ENCODE results near the gene PKN1. TPM values are rescaled to one million over a fixed set of nuclear protein-coding genes. Genes with fewer than 3 reads are reported as not detected.

The PKN1 gene
- total and polyA plus RNA-seq, 5 experiments from 2014 or later, result 45.5 to 200 (median 96.6) TPM

DNA sequence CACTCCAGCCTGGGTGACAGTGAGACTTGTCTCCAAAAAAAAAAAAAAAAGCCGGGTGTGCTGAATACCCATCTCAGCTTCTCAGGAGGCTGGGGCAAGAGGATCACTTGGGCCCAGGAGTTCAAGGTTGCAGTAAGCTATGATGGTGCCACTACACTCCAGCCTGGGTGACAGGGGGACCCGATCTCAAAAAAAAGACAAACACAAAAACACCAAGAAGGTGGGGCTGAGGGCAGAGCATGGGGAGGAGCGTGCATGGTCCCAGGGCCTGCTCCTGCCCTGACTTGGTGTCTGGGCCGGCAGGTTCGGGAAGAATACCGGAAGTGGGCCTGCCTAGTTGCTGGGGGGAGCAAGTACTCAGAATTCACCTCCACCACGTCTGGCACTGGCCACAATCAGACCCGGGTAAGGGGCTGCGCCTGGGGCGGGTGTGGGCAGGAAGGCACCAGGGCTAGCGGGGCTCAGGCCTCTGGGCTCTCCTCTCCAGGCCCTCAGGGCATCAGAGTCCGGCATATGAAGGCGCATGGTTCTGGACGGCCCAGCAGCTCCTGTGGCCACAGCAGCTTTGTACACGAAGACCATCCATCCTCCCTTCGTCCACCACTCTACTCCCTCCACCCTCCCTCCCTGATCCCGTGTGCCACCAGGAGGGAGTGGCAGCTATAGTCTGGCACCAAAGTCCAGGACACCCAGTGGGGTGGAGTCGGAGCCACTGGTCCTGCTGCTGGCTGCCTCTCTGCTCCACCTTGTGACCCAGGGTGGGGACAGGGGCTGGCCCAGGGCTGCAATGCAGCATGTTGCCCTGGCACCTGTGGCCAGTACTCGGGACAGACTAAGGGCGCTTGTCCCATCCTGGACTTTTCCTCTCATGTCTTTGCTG is 25.3 kb upstream of the PKN1 start:
- Mint-ChIP-seq H3K27ac (peak overlapping the region in 8 of 10 donors; percentile 32 to 90 (median 70)), H3K4me1 (peaks cover 8 to 44% (median 29%) of the 10 kb centered on the region in 4 donors), H3K27me3 (no peaks in the 10 kb centered on the region), H3K4me3 (peak overlapping the region in 3 of 10 donors; percentile 14 to 69 (median 55)), H3K36me3 (peaks cover 0 to 92% (median 19%) of the 10 kb centered on the region in 3 donors), H3K9me3 (peaks cover 0 to 2% (median 0%) of the 10 kb centered on the region in 9 donors)
- DNase-seq (peak in 4 of 10 donors; percentile 16 to 61 (median 24)), ATAC-seq (no peak)
- POLR2A ChIA-PET, result interaction anchor here (0.7 to 8.1 kb wide), 5 partner anchors 26 to 271 kb away, joined by 3 to 115 read pairs (median 10); partner anchors contain the start of genes ADGRE5 and ASF1B

DNA sequence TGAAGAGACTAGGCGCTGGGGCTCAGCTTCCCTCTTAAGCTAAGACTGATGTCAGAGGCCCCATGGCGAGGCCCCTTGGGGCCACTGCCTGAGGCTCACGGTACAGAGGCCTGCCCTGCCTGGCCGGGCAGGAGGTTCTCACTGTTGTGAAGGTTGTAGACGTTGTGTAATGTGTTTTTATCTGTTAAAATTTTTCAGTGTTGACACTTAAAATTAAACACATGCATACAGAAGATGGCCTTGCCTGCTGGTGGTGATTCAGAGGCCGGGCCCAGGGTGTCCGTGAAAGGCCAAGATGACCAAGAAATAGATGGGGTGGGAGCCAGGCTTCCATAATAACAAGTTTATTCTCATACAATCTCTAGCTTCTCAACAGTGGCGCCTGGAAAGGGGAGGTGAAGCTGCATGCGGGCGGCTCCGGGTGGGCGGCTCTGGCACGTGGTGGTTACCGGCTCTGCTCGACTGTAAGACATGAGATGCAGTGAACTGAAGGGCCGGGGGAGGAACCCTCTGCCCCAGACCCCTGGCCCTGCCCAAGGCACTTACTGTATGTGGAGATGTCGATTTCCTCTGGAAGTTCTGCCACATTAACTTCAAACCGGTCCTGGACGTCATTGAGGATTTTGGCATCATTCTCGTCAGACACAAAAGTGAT is 24.5 kb upstream of the PKN1 start:
- DNase-seq (peak in 1 of 10 donors; percentile 30), ATAC-seq (no peak)
- H3K27me3 Mint-ChIP-seq, result no peaks in the 10 kb centered on the region
- peak overlapping the region in 9 of 10 donors; percentile 8 to 88 (median 65) for H3K27ac Mint-ChIP-seq
- peaks cover 0 to 2% (median 0%) of the 10 kb centered on the region in 9 donors for H3K9me3 Mint-ChIP-seq
- peak overlapping the region in 3 of 10 donors; percentile 26 to 69 (median 55) for H3K4me3 Mint-ChIP-seq
- H3K4me1 Mint-ChIP-seq, result peaks cover 15 to 52% (median 36%) of the 10 kb centered on the region in 4 donors
- POLR2A ChIA-PET, result interaction anchor here (8.1 kb wide), 1 partner anchor 27 kb away, joined by 100 read pairs; the partner anchor contains the start of gene ADGRE5
- H3K36me3 Mint-ChIP-seq, result peaks cover 0 to 92% (median 19%) of the 10 kb centered on the region in 3 donors

DNA sequence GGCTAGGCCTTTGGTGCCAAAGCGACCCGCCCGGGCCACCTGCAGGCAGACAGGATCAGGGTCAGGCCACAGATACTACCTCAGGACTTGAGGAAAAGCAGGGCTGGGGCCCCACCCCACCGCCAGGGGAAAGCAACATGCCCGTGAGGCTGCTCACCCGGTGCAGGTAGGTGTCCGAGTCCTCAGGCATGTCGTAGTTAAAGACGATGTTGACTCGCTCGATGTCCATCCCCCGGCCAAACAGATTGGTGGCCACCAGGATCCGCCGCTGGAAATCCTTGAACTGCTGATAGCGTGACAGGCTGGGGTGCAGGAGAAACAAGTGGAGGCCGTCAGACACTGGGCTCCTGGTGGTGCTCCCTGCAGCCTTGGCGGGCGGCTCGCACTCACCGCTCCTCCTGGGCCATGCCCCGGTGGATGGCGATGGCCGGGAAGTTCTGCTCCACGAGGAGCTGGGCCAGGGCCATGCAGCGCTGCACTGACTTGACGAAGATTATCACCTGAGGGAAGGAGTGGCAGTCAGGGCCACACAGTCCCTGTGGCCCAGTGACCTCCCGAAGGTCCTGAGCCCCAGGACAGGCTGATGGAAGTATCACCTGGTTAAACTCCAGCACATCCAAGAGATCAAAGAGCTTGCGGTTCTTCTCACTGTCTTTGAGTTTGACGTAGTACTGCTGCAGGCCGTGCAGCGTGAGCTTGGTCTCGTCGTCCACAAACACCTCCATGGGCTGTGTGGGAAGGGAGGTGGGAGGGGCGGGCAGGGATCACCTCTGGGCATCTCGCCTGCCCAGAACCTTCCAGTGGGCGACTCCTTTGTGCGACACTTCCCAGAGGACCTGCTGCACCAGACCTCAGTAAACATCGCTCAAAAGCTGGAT is 23.7 kb upstream of the PKN1 start:
- peaks cover 0 to 90% (median 15%) of the 10 kb centered on the region in 3 donors for H3K36me3 Mint-ChIP-seq
- peak overlapping the region in 2 of 10 donors; percentile 28 to 64 for H3K4me3 Mint-ChIP-seq
- POLR2A ChIA-PET, result interaction anchor here (0.6 to 8.1 kb wide), 7 partner anchors 11 to 48 kb away, joined by 3 to 100 read pairs (median 5); partner anchors contain the start of genes ADGRE5 and DDX39A
- no peak for ATAC-seq
- no peaks in the 10 kb centered on the region for H3K27me3 Mint-ChIP-seq
- DNase-seq, result peak in 1 of 10 donors; percentile 25
- peak overlapping the region in 8 of 10 donors; percentile 53 to 93 (median 68) for H3K27ac Mint-ChIP-seq
- H3K9me3 Mint-ChIP-seq, result peaks cover 0 to 2% (median 0%) of the 10 kb centered on the region in 9 donors
- peaks cover 14 to 53% (median 41%) of the 10 kb centered on the region in 4 donors for H3K4me1 Mint-ChIP-seq

DNA sequence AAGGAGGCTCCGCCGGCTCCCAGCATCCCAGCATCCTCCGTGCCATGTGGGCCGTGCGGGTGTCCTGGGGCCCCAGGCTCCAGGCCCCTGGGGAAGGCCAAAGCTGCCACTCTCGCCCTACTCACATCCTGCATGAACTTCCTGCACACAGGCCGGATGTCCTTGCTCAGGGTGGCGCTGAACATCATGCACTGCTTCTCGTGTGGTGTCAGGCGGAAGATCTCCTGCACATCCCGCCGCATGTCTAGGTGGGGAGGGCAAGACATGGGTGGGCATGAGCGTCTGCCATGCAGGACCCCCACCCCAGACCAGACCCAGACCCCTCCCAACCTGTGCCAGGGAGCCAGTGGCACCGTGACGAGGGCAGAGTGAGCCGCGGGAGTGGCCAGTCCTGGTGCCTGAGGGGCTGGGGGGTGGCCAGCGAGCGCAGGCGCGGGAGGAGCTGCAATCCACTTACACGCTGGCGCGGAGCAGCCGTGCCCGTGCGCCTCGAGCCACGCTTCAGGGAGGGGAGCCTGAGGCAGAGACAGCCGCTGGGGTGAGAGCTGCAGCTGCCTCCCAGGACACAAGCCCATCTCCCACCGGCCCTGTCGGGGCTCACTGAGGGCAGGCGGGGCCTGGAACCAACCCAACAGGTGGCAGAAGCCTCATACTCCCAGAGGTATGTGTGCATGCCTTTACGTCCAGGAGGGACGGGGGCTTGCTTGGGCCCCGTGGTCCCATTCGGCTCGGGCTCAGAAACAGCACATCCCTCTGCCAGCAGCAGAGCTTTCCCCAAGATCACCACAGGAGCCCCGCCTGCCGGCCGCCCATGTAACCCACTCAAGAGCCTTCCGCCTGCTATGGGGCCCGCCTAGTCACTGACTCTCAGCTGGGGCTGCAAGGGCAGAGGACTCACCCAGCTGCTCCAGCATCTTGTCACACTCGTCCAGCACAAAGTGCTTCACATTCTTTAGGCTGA is 22.7 kb upstream of the PKN1 start:
- H3K4me3 Mint-ChIP-seq, result peak overlapping the region in 7 of 10 donors; percentile 11 to 77 (median 36)
- H3K9me3 Mint-ChIP-seq, result peaks cover 0 to 2% (median 0%) of the 10 kb centered on the region in 9 donors
- DNase-seq (peak in 4 of 10 donors; percentile 20 to 70 (median 36)), ATAC-seq (no peak)
- H3K36me3 Mint-ChIP-seq, result peaks cover 0 to 86% (median 15%) of the 10 kb centered on the region in 3 donors
- H3K27ac Mint-ChIP-seq, result peak overlapping the region in 7 of 10 donors; percentile 38 to 93 (median 83)
- POLR2A ChIA-PET, result interaction anchor here (0.6 to 8.1 kb wide), 11 partner anchors 10 to 242 kb away, joined by 3 to 100 read pairs (median 5); partner anchors contain the start of genes ADGRE5 and DDX39A
- no peaks in the 10 kb centered on the region for H3K27me3 Mint-ChIP-seq
- H3K4me1 Mint-ChIP-seq, result peaks cover 19 to 57% (median 47%) of the 10 kb centered on the region in 4 donors

DNA sequence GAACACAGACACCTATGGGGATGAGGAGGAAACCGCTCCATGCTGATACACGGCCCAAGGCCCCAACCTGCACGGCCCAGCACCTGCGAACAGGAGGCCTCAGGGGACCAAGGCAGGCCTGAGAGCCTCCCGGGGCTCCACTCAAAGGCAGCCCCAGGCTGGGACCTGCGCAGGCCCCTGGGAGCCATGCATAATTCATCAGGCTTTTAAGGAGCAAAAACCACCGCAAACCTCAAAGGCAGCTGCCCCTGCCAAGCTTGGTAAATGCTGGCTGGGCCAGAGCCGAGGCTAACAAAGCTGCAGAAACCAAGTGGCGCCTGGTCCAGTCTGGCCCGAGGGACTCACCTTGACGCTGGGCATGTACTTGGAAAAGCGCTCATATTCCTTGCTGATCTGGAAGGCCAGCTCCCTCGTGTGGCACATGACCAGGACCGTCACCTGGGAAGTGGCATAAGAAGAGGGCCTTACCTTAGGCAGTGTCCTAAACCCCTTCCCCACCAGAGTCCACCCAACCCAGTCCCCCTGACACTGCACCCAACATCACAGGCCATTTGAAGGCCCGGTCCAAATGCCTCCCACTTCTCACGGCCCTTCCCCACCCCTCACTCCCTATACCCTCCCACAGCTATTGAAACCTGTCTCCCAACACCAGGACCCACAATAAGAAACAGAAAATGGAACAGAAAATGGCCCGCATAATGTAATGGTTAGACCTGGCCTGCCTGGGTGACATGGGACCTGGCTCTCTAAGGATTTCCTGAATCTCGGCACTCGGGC is 21.8 kb upstream of the PKN1 start:
- peak overlapping the region in 9 of 10 donors; percentile 36 to 88 (median 75) for H3K27ac Mint-ChIP-seq
- H3K4me3 Mint-ChIP-seq, result peak overlapping the region in 3 of 10 donors; percentile 9 to 48 (median 12)
- POLR2A ChIA-PET, result interaction anchor here (0.6 to 8.1 kb wide), 8 partner anchors 9 to 243 kb away, joined by 3 to 100 read pairs (median 4); partner anchors contain the start of genes ADGRE5 and DDX39A
- H3K36me3 Mint-ChIP-seq, result peaks cover 0 to 86% (median 15%) of the 10 kb centered on the region in 3 donors
- ATAC-seq (no peak), DNase-seq (no peak)
- H3K4me1 Mint-ChIP-seq, result peaks cover 24 to 62% (median 53%) of the 10 kb centered on the region in 4 donors
- no peaks in the 10 kb centered on the region for H3K27me3 Mint-ChIP-seq
- no peaks in the 10 kb centered on the region for H3K9me3 Mint-ChIP-seq

DNA sequence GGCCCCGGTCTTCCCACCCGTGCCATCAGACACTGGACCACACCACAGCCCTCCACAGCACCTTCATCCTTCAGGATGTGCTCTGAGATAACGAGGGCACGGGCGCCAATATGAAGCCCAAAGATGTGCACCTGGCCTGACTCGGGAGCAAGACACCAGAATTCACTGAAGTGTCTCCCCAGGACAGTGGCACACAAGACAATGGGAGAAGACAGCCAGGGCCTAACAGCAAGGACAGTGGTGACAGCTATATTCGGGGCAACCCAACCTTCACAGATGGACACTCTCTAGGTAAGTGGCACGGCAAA is 21.2 kb upstream of the PKN1 start:
- H3K9me3 Mint-ChIP-seq, result no peaks in the 10 kb centered on the region
- peak overlapping the region in 7 of 10 donors; percentile 36 to 84 (median 73) for H3K27ac Mint-ChIP-seq
- H3K4me1 Mint-ChIP-seq, result peaks cover 26 to 64% (median 54%) of the 10 kb centered on the region in 4 donors
- ATAC-seq (no peak), DNase-seq (no peak)
- H3K27me3 Mint-ChIP-seq, result no peaks in the 10 kb centered on the region
- H3K36me3 Mint-ChIP-seq, result peaks cover 0 to 85% (median 15%) of the 10 kb centered on the region in 3 donors
- POLR2A ChIA-PET, result interaction anchor here (0.6 to 8.1 kb wide), 4 partner anchors 8 to 109 kb away, joined by 3 to 100 read pairs (median 7); partner anchors contain the start of genes ADGRE5 and DDX39A
- peak overlapping the region in 3 of 10 donors; percentile 7 to 48 (median 24) for H3K4me3 Mint-ChIP-seq

DNA sequence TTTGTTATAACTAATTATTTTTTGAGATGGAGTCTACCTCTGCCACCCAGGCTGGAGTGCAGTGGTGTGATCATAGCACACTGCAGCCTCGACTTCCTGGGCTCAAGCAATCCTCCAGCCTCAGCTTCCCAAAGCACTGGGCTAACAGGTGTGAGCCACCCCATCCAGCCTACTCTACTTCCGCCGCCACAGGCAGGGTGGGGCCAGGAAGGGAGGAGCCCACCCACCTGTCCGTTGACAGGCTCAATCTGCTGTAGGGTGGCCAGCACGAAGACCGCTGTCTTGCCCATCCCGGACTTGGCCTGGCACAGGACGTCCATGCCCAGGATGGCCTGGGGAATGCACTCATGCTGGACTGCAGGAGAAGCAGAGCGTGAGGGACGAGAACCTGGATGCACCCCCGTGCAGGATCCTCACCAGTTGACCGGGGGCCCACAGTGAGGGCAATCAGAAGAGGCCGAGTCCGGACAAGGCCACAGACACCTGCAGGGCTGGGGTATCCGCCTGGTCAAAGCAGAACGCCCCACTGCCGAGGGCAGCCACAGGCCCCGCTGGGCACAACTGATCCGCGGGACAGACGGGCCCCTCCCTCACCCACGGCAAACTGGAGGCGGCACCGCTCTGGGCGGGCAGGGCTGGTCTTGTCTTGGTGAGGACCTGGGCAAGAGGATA is 20.6 kb upstream of the PKN1 start:
- H3K4me1 Mint-ChIP-seq, result peaks cover 28 to 66% (median 56%) of the 10 kb centered on the region in 4 donors

DNA sequence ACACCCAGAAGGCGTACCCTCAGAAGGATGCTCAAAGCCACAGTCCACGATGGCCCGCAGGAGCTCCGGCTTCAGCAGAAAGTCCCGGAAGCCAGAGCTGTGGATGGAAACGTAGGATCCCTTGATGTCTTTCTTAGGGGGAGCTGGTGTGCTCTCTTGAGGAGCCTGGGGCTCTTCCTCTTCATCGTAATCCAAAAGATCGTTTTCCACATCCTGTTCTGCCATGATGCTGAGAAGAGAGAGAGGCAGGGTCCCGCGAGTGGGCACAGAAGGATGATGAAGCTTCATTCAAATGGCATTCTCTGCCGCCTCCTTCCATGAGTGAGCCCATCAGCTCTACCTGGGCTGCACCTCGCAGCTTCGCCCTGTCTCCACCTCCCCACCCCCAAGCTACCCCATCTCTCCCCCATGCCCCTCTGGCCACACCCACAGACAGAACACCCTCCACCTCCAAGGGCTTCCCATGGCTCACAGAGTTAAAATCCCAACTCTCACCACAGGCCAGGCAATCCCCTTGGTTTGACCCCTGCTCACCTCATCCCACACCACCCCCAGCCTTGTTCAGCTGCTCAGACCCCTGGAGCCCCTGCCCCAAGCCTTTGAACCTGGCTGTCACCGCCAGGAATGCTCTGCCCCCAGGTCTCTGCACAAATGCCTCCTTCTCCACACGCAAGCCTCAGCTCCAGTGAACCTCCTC is 20.0 kb upstream of the PKN1 start:
- DNase-seq, result no peak
- ATAC-seq, result no peak
- peaks cover 0 to 77% (median 15%) of the 10 kb centered on the region in 3 donors for H3K36me3 Mint-ChIP-seq
- H3K9me3 Mint-ChIP-seq, result no peaks in the 10 kb centered on the region
- H3K4me1 Mint-ChIP-seq, result peaks cover 28 to 69% (median 57%) of the 10 kb centered on the region in 4 donors
- H3K27ac Mint-ChIP-seq, result peak overlapping the region in 9 of 10 donors; percentile 69 to 91 (median 85)
- POLR2A ChIA-PET, result interaction anchor here (0.5 to 1.2 kb wide), 5 partner anchors 19 to 66 kb away, joined by 3 to 6 read pairs (median 3); no protein-coding TSS in a partner anchor
- peak overlapping the region in 7 of 10 donors; percentile 34 to 82 (median 56) for H3K4me3 Mint-ChIP-seq
- no peaks in the 10 kb centered on the region for H3K27me3 Mint-ChIP-seq

More for the DNA sequence above, 20.6 kb upstream of the PKN1 start:
- no peak for ATAC-seq
- DNase-seq, result no peak
- Mint-ChIP-seq H3K27me3 (no peaks in the 10 kb centered on the region), H3K4me3 (peak overlapping the region in 1 of 10 donors; percentile 24), H3K36me3 (peaks cover 0 to 81% (median 15%) of the 10 kb centered on the region in 3 donors), H3K27ac (peak overlapping the region in 5 of 10 donors; percentile 56 to 91 (median 72)), H3K9me3 (no peaks in the 10 kb centered on the region)
- POLR2A ChIA-PET, result interaction anchor here (0.5 to 1.2 kb wide), 5 partner anchors 20 to 67 kb away, joined by 3 to 6 read pairs (median 3); no protein-coding TSS in a partner anchor

DNA sequence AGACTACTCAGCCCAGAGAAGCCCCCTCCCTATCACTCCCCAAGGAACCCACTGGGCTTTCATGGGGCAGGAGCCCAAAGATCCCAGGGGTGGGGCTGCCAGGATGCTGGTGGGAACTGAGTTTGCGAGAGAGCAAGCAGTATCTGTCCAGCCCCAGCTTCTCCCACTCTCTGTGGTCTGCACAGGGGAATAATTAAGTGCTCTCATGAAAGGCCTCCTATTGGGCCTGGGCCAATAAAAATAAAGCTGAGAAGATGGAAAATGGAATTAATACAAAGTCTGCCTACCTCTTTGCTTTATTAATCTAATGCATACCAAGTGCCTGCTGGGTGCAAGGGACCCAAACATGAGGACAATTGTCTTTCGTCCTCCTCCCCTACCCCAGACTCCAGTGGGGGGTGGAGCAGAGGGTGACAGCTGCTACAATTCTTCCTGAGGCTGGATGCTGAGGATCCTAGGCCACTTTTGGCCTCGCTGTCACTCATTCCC is 19.4 kb upstream of the PKN1 start:
- Mint-ChIP-seq H3K27ac (peak overlapping the region; percentile 53 to 91 (median 79)), H3K36me3 (peaks cover 0 to 71% (median 10%) of the 10 kb centered on the region in 3 donors), H3K4me3 (peak overlapping the region in 7 of 10 donors; percentile 34 to 82 (median 56)), H3K9me3 (no peaks in the 10 kb centered on the region), H3K27me3 (no peaks in the 10 kb centered on the region), H3K4me1 (peaks cover 26 to 70% (median 53%) of the 10 kb centered on the region in 4 donors)
- no peak for DNase-seq
- no peak for ATAC-seq
- POLR2A ChIA-PET, result interaction anchor here (0.6 to 1.6 kb wide), 8 partner anchors 8 to 66 kb away, joined by 3 to 6 read pairs (median 4); no protein-coding TSS in a partner anchor

All from naive thymus-derived CD8-positive, alpha-beta T cell (primary cell).